SK-MEL-5 (cell line): ENCODE results near the gene CRYBG1. TPM values are rescaled to one million over a fixed set of nuclear protein-coding genes. Genes with fewer than 3 reads are reported as not detected.

Source experiments
- DNase-seq: peaks from one replicate; pipeline ENCODE4 v3.0.0-alpha.2; 2016; ENCODE audit warnings: low read depth, low spot score
- in situ Hi-C: cut with HindIII; loops from 2 replicates; pipeline ENCODE4 v1.10.0; 2016; ENCODE audit warnings: low sequenced_read_pairs, high pct_unique_total_duplicates, low pct_unique_long_range_greater_than_20kb
- total RNA-seq: library from RNA; depleted of rRNA; stranded (reverse); fragments of >200 nt; shearing (Covaris generic); gene quantifications from 2 replicates; pipeline ENCODE4 v1.2.3, GENCODE V29; 2014

CRYBG1 gene
- total RNA-seq, 1 experiment from 2014 or later: 0.05 TPM

- in situ Hi-C loops: no loop called here
- DNase-seq: no peak
These were observed 109.8 kb downstream of the CRYBG1 start for GRCh38 chr6:106470316-106470715.

GRCh38 chr6:106470811-106471210 lies 110.3 kb downstream of the CRYBG1 start:
- no peak for DNase-seq
- in situ Hi-C loops: no loop called here

GRCh38 chr6:106473812-106474211 lies 113.3 kb downstream of the CRYBG1 start:
- in situ Hi-C loops: no loop called here
- DNase-seq: no peak

GRCh38 chr6:106474466-106474865 lies 113.9 kb downstream of the CRYBG1 start:
- no peak for DNase-seq
- in situ Hi-C loops: no loop called here

GRCh38 chr6:106475284-106475683 lies 114.8 kb downstream of the CRYBG1 start:
- DNase-seq: no peak
- in situ Hi-C loops: no loop called here

- in situ Hi-C loops: no loop called here
- DNase-seq: no peak
These were observed 116.0 kb downstream of the CRYBG1 start for GRCh38 chr6:106476331-106477105.

- no peak for DNase-seq
- in situ Hi-C loops: no loop called here
These were observed 116.6 kb downstream of the CRYBG1 start for GRCh38 chr6:106477146-106477545.

- in situ Hi-C loops: no loop called here
- DNase-seq: no peak
These were observed 117.3 kb downstream of the CRYBG1 start for GRCh38 chr6:106477790-106478189.

GRCh38 chr6:106486236-106486635 lies 125.7 kb downstream of the CRYBG1 start:
- in situ Hi-C loops: no loop called here
- no peak for DNase-seq

- DNase-seq: no peak
- in situ Hi-C loops: no loop called here
These were observed 128.2 kb downstream of the CRYBG1 start for GRCh38 chr6:106488494-106489370.

GRCh38 chr6:106490030-106490429 lies 129.5 kb downstream of the CRYBG1 start:
- DNase-seq: no peak
- in situ Hi-C loops: no loop called here

- in situ Hi-C loops: no loop called here
- DNase-seq: no peak
These were observed 129.9 kb downstream of the CRYBG1 start for GRCh38 chr6:106490436-106490835.

- no peak for DNase-seq
- in situ Hi-C loops: no loop called here
These were observed 130.5 kb downstream of the CRYBG1 start for GRCh38 chr6:106490974-106491373.

- in situ Hi-C loops: no loop called here
- DNase-seq: no peak
These were observed 134.5 kb downstream of the CRYBG1 start for GRCh38 chr6:106495014-106495413.

- in situ Hi-C loops: no loop called here
- no peak for DNase-seq
These were observed 136.3 kb downstream of the CRYBG1 start for GRCh38 chr6:106496823-106497222.

- DNase-seq: no peak
- in situ Hi-C loops: no loop called here
These were observed 141.4 kb downstream of the CRYBG1 start for GRCh38 chr6:106501960-106502371.

GRCh38 chr6:106502559-106502958 lies 142.0 kb downstream of the CRYBG1 start:
- in situ Hi-C loops: no loop called here
- DNase-seq: no peak

GRCh38 chr6:106508277-106508676 lies 147.8 kb downstream of the CRYBG1 start:
- in situ Hi-C loops: no loop called here
- no peak for DNase-seq

GRCh38 chr6:106508834-106509233 lies 148.3 kb downstream of the CRYBG1 start:
- no peak for DNase-seq
- in situ Hi-C loops: no loop called here
